D341Med (cell line): ENCODE measurements around the gene AKT3.
"Not testable (repeated sequence)": the region's sequence is repeated elsewhere in the genome, so short reads cannot be mapped to it uniquely, and the experiment has no call there.

Experiments
- DNase-seq: peaks from one replicate; pipeline ENCODE4 v3.0.0; 2012; ENCODE audit warnings: low spot score

The AKT3 gene

DNA sequence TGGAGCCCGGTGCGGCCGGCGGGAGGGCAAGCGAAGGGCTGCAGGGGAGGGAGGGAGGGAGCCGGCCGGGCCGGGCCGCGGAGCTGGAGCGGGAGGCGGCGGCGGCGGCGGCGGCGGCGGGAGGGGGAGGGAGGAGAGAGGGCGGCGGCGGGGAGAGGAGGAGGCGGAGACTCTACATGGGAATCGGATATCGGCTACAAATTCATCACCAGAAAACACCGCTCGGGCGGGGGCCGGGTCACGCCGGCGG is at the start of gene AKT3:
AKT3 (minus strand) TSS at position 42 of the 250 bp plus-strand sequence. CDS start 7,073 bp downstream, outside the sequence.
- no peak for DNase-seq

DNA sequence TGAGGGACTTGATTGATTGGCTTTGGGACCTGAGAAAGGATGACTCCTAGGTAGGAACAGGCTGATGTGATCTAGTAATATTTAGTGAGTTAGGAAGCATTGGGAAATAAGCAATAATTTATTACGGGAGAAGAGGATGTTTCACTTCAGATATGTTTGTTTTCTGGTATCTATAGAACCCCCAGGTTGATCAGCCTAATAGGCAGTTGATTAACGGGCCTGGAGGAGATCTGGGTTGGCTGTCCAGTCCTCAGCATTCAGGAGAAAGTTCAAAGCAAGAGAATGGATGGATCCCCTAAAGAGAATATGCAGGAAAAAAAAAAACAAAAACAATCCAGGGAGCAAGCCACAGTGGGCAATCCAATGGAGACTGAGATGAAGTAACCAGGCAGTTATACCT is 48.2 kb upstream of the AKT3 start:
- DNase-seq: no peak

DNA sequence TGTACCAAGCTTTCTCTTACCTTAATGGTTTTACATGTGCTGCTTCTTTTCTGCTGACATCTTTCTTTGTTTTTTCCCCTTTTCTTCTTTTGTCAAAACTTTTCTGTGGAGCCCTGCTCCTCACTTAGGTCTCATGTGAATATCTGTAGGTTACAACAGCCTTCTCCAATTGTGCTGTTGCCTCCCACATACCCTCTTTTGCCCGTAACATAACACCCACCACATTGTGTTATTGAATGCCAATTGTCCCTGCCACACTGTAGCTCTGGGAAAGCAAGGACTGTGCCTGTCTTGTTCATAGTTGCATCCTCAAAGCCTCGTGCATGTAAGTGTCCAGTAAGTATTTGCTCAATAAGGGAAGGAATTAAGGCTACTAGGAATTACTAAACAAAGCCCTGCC is 46.3 kb upstream of the AKT3 start:
- no peak for DNase-seq

DNA sequence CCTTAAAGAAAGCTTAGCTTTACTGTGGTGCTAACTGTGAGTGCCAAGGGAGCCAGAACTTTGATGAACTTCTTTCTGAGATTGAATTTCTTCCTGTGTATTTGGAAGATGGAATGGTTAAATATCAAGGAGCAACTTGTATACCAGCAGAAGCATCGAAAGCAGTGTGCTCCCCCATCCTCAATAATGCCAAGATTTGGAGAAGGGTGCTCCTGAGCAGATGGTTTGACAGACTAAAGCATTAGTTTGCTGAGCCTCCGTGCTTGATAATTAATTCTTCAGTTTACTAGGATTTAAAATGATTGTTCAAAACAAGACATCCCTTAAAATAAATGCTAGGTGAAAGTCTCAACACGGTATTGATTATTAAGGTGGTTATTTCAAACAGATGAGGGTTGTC is 42.4 kb upstream of the AKT3 start:
- peak; percentile 59 for DNase-seq

DNA sequence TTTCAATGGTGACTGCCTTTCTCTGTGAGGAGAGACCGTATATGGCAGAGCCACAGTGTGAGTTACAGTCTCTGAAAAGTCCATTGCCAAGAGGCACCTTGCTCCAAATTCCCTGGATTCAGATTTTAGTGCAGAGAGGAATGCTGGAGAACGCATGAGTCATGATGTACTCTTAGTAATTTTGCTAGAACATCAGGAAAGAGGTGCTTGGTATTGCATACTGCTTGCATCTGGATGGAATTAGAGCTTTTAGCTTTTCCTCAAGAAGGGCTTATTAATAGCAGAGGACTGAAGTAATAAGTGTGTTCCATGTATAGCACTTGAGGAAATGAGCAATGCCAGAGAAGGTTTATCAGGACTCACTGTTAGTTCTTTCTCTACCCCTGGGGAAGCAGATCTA is 40.5 kb upstream of the AKT3 start:
- no peak for DNase-seq

DNA sequence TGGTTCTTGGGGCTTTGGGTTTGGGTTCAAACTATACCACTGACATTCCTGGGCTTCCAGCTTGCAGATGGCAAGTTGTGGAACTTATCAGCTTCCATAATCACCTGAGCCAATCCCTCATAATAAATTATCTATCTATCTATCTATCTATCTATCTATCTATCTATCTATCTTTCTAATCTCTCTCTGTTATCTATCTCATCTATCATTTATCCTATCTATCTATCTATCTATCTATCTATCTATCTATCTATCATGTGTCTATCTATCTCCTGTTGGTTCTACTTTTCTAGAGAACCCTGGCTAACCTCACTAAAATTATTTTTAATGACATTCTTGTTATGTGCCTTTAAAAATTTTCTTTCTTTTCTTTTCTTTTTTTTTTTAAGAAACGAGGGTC is 35.8 kb upstream of the AKT3 start:
- no peak for DNase-seq

DNA sequence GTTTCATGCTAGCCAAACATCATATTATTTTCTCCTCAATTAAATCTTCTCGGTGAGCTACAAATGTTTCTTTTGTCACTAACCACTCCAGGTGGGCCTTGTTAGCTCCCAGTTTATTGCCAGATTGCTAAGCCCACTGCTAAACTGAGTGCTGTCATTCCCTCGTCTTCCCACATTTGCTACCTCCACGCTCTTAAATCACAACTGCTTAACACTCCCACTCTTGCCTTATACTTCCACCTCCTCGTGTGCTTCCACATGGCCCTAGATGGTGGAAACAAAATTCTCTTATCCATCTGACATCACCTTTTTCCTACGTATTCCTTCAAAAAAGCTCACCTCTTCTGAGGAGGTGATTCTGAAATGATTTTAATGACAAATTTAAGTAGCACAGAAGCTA is 34.6 kb upstream of the AKT3 start:
- DNase-seq: no peak

DNA sequence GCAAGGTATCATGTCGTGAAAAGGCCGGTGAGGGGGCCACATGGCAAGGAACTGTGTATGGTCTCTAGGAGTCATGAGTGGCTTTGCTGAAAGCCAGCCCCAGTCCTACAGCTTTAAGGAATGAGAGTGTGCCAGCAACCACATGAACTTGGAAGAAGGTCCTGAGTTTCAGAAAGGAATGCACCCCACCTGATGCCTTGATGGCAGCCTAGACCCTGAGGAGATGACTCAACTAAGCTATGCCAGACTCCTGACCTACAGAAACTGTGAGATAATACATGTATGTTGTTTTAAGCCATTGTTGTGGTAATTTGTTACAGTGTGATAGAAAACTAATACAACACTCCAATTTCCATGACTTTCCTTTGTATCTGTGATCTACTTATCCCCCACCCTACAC is 33.5 kb upstream of the AKT3 start:
- DNase-seq: no peak

DNA sequence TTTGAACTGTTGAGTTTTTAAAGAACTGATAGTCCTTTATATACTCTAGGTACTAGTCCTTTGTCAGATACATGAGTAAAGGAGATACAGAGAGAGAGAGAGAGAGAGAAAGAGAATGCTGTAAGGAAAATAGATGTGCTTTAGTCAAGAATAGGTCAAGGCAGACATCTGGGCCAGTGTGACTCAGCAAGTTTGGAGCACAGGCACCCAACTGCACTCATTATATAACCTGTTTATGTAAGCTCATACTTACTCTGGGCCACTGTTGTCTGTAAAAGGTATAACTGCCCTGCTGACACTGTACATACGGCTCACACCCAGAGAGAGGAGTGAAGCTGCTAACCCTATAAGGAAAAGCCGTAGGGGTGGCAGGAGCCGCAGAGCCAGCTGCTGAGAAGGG is 32.2 kb upstream of the AKT3 start:
- DNase-seq: no peak

DNA sequence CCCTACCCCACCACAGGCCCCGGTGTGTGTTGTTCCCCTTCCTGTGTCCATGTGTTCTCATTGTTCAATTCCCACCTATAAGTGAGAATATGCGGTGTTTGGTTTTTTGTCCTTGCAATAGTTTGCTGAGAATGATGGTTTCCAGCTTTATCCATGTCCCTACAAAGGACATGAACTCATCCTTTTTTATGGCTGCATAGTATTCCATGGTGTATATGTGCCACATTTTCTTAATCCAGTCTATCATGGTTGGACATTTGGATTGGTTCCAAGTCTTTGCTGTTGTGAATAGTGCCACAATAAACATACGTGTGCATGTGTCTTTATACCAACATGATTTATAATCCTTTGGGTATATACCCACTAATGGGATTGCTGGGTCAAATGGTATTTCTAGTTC is 27.0 kb upstream of the AKT3 start:
- not testable (repeated sequence) for DNase-seq

DNA sequence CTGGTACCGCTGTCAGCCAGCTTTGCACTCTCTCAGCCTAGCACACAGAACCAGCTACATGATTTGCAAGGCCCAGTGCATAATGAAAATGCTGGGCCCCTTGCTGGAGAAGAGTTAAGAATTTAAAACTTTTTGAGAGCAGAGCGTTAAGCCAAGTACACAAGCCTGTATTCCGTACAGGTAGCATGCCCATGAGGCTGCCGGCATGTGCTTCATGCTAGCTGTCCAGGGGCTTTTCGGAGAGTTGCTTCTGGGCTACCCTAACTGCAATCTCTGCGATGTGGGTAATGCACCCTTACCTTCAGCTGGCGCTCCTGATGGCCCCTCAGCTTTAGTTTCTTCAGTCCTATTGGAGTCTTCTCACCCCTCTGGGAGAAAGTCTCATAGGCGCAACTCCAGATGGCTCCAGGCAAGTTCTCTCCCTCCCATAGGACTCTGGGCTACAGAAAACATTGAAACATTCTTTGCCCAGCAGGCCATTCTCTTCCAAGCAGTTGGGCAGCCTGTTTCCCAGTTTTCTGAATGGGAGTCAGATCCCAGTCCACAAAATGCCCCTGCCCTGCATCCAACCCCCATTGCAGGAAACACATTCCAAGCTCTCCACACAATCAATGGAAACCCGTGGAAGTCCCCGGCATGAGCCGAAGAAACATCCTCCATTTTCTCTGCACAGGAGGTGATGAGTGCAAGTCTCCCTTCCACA is 5.7 kb upstream of the AKT3 start:
- no peak for DNase-seq

DNA sequence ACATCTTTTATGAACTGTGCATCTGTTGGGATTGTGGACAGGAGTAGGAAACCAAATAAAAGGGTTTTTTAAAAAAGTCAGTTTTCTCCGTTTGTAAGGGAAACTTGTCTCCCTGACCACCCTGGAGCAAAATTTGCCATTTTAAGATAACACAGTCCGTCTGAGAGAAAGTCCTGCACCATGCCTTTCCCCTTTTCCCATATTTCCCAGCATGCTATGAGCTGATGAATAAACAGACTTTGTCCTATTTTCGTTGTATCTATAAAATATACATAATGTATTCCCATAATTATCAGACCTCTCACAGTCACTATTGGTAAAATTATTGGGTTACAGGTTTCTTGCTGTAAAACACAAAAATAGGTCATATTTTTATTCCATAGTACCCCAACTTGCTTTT is 1.7 kb upstream of the AKT3 start:
- DNase-seq: no peak

DNA sequence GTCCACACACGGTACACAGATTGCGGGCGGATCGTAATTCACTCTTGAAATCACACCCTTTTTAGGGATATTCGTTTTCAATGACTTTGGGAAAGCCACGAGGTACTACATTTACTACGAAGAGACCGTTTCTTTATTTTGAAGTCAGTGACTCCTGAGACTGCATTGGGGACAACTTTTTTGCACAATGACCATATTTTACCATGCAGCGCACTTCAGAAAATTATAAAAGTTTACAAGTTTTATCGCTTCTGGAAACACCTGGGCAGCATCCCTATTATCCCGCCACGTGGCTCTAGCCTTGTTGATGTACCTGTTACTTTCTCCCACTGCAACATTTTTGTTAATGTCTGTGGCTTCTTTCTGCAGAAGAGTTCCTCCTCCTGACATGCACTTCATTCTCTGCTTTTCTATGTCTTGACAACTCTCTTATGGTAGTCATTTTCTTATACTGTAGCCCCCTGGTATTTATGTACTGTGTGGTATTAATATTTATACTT is 1.3 kb upstream of the AKT3 start:
- DNase-seq: no peak

DNA sequence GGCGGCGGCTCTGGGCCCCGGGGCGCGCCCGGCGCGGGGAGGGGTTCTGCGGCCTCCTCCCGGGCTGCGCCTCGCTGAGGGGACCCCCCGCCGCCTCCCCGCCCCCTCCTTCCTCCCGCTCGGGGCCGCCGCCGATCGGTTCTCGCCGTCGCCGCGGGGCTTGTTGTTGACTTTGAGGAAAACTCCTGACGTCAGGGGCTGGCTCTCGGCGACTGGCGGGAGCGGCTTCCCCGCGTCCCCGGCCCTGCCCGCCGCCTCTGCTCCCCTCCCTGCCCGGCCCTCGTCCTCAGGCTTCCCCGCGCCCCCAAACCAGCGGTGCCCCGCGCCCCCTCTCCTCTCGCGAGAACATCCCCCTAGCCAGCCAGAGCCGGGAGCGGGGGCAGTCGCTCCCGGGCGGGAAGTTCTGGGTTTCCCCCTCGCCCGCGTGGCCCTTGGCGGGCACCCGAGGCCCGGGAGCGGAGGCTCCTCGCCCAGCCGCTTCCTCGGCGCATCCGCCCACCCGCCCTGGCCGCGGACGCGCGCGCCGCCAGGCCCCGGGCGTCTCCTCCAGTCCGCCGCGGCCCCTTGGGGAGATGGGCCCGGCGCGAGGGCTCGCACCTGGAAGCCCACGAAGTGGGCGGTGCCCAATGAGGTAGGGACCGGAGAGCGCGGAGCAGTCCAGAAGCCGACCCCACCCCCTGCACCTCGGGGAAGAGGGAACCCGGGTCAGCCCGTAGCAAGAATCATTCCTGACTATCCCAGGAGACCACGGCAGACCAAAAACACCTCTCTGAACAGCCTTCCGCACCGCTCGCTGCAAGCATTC is 611 bp upstream of the AKT3 start:
- DNase-seq: peak; percentile 92

DNA sequence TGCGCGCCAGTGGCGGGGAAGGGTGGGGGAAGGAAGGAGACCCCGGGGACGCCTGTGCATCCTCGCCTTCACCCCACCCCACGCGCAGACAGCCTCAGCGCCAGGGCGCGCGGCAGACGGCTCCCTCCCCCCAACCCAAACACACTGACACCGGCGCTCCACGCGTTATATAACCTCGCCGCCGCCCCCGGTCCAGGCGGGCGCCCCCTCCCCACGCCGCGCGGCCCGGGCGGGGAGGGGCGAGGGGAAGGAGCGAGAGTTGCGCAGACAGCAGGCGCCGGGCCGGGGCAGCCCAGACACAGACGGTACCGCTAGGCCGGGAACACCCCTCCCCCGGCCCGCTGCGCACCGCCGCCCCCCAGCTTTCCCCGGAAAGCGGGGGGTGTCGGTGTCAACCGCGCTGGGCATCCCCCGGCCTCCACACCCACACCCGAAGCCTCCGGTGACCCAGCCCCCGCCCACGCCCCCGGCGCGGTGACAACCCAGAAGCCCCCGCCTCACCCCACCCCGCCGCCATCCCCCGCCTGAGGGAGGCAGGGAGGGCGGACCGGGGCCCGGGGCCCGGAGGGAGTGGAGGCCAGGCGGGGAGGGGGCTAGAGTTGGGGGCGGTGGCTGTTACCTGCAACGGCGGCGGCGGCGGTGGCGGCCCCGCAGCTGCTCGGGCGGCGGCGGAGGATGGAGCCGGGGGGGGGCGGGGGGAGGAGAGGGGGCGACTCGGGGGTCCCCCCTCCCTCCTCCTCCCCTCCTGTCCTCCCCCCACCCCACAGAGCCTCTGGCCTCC is 432 bp downstream of the AKT3 start:
- peak; percentile 84 for DNase-seq

DNA sequence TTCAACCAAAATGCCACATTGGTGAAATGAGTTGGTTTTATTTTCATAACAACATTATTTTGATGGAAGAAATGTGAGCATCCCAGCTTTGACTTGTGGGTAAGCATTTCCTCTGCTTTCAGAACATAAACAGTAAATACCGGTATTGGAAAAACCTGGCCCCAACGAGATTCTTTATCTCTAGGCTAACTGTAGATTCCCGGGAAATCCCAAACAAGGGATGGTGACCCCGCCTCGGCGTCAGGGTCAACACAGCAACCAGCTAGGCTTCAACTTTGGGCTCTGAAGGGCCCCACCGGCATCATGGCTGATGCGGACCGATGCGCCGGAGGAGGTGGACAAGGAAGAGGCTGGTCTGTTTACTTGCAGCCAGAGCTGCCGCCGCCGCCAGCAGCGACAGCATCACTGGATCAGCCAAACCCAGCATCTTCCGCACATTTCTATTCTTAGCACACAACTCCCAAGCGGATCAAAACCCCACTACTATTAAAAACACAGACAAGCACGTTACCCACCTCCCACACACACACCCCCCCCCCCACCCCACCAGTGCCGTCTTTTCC is 1.1 kb downstream of the AKT3 start:
- peak; percentile 77 for DNase-seq

DNA sequence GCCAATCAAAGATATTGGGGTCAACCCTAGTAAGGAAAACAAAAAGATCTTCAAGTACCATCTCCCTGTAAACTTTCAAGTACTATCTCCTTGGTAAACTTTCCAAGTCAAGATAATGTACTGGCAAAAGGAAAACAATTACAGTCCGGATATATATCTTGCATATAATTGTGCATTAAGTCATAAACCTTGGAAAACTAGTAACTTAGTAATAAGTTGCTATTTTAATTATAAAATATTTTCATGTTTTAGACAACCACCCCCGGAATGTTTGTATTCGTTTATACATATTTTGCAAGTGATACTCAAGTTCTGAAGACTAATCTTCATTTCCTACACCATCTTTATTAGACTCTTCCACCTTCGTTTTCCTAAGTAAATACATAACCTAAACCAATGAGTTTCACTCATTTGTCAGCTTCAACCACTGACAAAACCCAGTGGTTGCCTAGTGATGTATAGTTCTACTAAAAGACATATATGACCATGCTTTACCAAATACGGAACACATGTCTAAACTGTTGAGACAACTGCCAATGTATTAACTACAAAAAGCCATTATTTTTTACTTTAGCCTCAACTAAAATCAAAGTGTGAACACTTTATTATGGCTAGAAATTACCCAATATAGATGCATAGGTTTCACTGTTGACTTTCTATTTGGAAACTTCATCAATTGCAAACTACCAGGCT is 1.7 kb downstream of the AKT3 start:
- no peak for DNase-seq

DNA sequence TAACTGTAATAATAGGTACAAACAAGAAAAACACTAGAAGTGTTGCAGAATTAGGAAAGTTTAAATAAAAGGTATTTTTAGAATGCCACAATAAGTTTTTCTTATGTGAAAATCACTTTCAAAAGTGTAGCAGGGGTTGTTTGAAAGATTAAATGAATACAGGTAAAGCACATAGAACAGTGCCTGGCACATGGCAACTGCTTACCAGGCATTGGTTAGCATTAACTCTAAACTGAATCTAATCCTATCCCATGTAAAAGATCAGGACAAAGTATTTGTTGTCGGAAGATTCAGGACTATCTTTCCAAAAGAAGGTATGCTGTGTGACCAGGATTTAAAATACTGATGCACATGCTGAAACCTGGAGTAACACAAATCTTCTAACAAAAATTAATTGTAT is 3.3 kb downstream of the AKT3 start:
- DNase-seq: no peak

DNA sequence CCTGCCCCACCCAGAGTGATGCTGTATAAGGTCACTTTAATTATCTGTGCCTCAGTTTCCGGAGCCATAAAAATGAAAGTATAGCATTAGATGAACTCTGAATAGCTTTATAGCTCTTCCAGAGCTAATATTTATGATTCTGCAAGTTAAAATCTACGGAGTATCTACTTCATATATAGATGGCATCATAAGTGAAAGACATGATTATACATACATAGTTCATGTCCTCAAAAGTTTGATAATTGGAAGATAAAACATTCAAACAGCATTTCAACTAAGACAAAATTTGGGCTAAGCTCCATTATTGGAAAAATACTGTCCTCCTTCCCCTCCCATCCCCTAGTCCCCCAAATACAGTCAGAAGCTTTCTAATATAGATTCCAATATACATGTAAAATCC is 4.2 kb downstream of the AKT3 start:
- no peak for DNase-seq

DNA sequence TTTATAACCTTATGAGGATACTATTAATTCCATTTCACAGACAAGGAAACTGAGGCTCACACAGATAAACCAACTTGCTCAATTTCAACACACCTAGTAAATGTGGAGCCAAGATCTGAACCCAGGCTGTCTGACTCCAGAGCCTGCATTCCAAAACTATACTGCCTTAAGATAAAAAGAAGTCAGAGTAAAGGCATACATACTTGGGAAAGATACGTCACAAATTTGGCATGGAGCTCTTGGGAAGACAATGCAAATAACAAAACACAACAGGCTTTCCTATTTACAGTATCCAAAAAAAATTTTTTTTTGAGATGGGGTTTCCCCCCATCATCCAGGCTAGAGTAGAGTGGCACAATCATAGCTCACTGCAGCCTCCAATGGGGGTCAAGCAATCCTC is 5.9 kb downstream of the AKT3 start:
- no peak for DNase-seq

DNA sequence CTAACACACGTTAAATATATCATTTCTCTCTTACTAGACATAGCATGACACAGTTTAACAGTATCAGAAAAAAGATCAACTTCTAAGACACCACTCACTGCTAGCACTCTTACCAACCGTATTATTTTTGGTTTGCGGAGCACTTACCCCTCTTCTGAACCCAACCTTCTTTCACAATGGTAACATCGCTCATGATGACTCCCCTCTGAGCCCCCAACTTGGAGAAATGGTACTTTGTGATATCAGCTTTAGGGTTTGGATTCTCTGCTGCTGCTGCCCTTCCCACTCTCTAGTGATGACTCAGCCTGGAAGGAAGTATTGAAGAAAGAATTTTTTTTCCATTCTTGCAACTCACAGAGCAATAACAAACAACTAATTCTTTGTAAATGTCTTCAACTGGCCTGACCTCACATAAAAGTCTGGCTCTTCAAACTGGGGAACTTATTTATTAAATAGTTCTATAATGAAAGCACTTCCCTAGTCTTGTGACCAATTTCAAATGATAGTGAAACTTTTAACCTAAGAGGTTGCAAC is 7.0 kb downstream of the AKT3 start:
- no peak for DNase-seq

DNA sequence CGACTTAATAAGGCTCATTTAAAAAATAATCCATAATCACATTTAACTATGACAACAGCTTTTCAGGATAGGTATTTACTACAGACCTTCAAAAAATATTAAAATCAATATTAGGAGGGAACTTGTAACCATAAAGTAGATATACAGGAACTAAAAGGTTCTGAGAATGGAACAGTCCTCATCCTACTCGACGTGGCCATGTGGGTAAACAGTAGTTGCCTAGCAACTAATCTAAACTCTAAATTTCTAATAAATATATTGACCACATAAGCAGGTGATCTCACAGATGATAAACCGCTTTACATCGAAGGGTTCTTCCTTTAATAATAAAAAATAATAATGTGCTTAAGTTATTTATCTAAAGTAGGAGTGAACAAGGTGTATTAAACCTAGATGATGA is 7.9 kb downstream of the AKT3 start:
- no peak for DNase-seq
